Stimulated activated CD8-positive, alpha-beta memory T cell treated with anti-CD3 and anti-CD28 coated beads, Interleukin-15, amount 100 ng/mL, for 1 hour (primary cell): ENCODE measurements around the gene PPP6R2.

Experiments
- DNase-seq: peaks from one replicate; pipeline ENCODE4 v3.0.0-alpha.2; 2020; ENCODE audit warnings: low read depth

The PPP6R2 gene

GRCh38 chr22:50342651-50343540, at the start of gene PPP6R2:
Gene PPP6R2 (plus strand): TSS chr22:50343327. CDS start chr22:50393909, 50,582 bp downstream.
- DNase-seq = peak; percentile 77

- no peak for DNase-seq
These were observed 49.4 kb upstream of the PPP6R2 start for GRCh38 chr22:50293441-50294318.

- DNase-seq = no peak
These were observed 48.8 kb upstream of the PPP6R2 start for GRCh38 chr22:50294319-50294656.

GRCh38 chr22:50296658-50297490, 46.3 kb upstream of the PPP6R2 start:
- no peak for DNase-seq

GRCh38 chr22:50297510-50298265, 45.4 kb upstream of the PPP6R2 start:
- no peak for DNase-seq

GRCh38 chr22:50298266-50298637, 44.9 kb upstream of the PPP6R2 start:
- no peak for DNase-seq

GRCh38 chr22:50298937-50299784, 44.0 kb upstream of the PPP6R2 start:
- no peak for DNase-seq

GRCh38 chr22:50299785-50300619, 43.1 kb upstream of the PPP6R2 start:
- DNase-seq = no peak

- no peak for DNase-seq
These were observed 42.4 kb upstream of the PPP6R2 start for GRCh38 chr22:50300620-50301257.

GRCh38 chr22:50301581-50301991, 41.5 kb upstream of the PPP6R2 start:
- DNase-seq = no peak

- DNase-seq = no peak
These were observed 41.0 kb upstream of the PPP6R2 start for GRCh38 chr22:50302041-50302541.

- DNase-seq = no peak
These were observed 40.6 kb upstream of the PPP6R2 start for GRCh38 chr22:50302564-50302963.

GRCh38 chr22:50303515-50303847, 39.6 kb upstream of the PPP6R2 start:
- DNase-seq = no peak

- DNase-seq = no peak
These were observed 39.1 kb upstream of the PPP6R2 start for GRCh38 chr22:50303848-50304527.

GRCh38 chr22:50304528-50305392, 38.4 kb upstream of the PPP6R2 start:
- no peak for DNase-seq

GRCh38 chr22:50305393-50305922, 37.7 kb upstream of the PPP6R2 start:
- no peak for DNase-seq

GRCh38 chr22:50305923-50306566, 37.1 kb upstream of the PPP6R2 start:
- DNase-seq = no peak
